ENCODE results near the gene DGAT2. TPM values are rescaled to one million over a fixed set of nuclear protein-coding genes. Genes with fewer than 3 reads are reported as not detected.

DGAT2 gene
- total RNA-seq, 1 experiment from 2014 or later = 2.8 TPM

- H3K4me2 ChIP-seq (ENCODE audit: insufficient read depth, insufficient read length, low read length) = no peak overlapping the region
- H4K20me1 ChIP-seq (ENCODE audit: control insufficient read depth, insufficient read depth, insufficient read length) = no peaks in the 10 kb centered on the region
- no peak overlapping the region for H3K56ac ChIP-seq (ENCODE audit: insufficient read length, low read depth, low read length)
- no peaks in the 10 kb centered on the region for H3K4me1 ChIP-seq (ENCODE audit: insufficient read depth, low read length)
- no peaks in the 10 kb centered on the region for H3K9me3 ChIP-seq (ENCODE audit: control insufficient read depth, low read depth, low read length)
- H2BK5ac ChIP-seq (ENCODE audit: insufficient read length, low read length) = no peak overlapping the region
- no peak overlapping the region for H4K91ac ChIP-seq (ENCODE audit: insufficient read length, low read depth, low read length)
- Mint-ChIP-seq H3K9me3 (no peaks in the 10 kb centered on the region), H3K27ac (0 out of 7 replicates have a peak overlapping the region, but pooled peaks of 1 of the 3 experiments have one; percentile 61), H3K27me3 (ENCODE audit: low read depth) (peaks cover 17% of the 10 kb centered on the region), H3K36me3 (ENCODE audit: insufficient read depth in 1 of 3, low read depth in 3 of 3) (no peaks in the 10 kb centered on the region), H3K4me1 (peaks cover 0 to 3% of the 10 kb centered on the region in 2 experiments; a peak in 2 of 4 replicates), H3K4me3 (no peak overlapping the region)
- no peak for TF ChIP-seq CTCF (conservative IDR thresholded peaks at IDR 0.05)
- H3K79me1 ChIP-seq (ENCODE audit: insufficient read depth, low read depth, low read length, poor library complexity, severe bottlenecking) = no peaks in the 10 kb centered on the region
- no peak overlapping the region for H3K9ac ChIP-seq (ENCODE audit: extremely low read depth, insufficient read length, low read length)
- H2AFZ ChIP-seq (ENCODE audit: low read length) = no peak overlapping the region
- DNase-seq = no peak
- H2AK5ac ChIP-seq (ENCODE audit: insufficient read length, low read length) = no peak overlapping the region
- H3K23me2 ChIP-seq (ENCODE audit: insufficient read length, low read depth, low read length, poor library complexity, severe bottlenecking) = no peaks in the 10 kb centered on the region
- H4K8ac ChIP-seq (replicated peaks; ENCODE audit: insufficient read length, low read depth, low read length) = no peak overlapping the region
- H2BK15ac ChIP-seq (ENCODE audit: low read depth, low read length) = no peak overlapping the region
- no peak overlapping the region for H2BK120ac ChIP-seq (ENCODE audit: low read depth, low read length, poor library complexity, severe bottlenecking)
- no peaks in the 10 kb centered on the region for H3K79me2 ChIP-seq (ENCODE audit: insufficient read depth, low read length)
- H3K27ac ChIP-seq (ENCODE audit: insufficient read length, low read depth, low read length) = no peak overlapping the region
- WGBS (ENCODE audit: extremely low coverage, insufficient read length, low lambda C conversion rate) = no CpG with 5 or more reads among the region's 13 CpGs
- H3K27me3 ChIP-seq (ENCODE audit: insufficient read depth, low read length) = no peaks in the 10 kb centered on the region; the same call in 1 of the 2 replicates
- no peak overlapping the region for H3K23ac ChIP-seq (ENCODE audit: insufficient read length, low read depth, low read length)
- H4K5ac ChIP-seq (ENCODE audit: insufficient read length, low read depth, low read length) = no peak overlapping the region
- H3K4ac ChIP-seq (ENCODE audit: low read depth, low read length) = no peak overlapping the region
- H2BK12ac ChIP-seq (ENCODE audit: insufficient read length, low read depth, low read length) = no peak overlapping the region
- H3K18ac ChIP-seq (ENCODE audit: insufficient read length, low read depth, low read length) = no peak overlapping the region
- no peak overlapping the region for H3T11ph ChIP-seq (ENCODE audit: low read length)
- H2BK20ac ChIP-seq (ENCODE audit: low read depth, low read length, poor library complexity, severe bottlenecking) = no peak overlapping the region
- H3K14ac ChIP-seq (ENCODE audit: insufficient read depth, low read length) = no peak overlapping the region
Observed at GRCh38 chr11:75725547-75726320, 42.8 kb upstream of the DGAT2 start.
